HEK293T (cell line): Measurements from ENCODE around the gene FAM229B.

Source experiments
- ARNT ChIP-seq: fragments of 450-650 bp; IDR thresholded peaks from 2 replicates; pipeline ENCODE4 v1.6.1; 2017; ENCODE audit warnings: mild to moderate bottlenecking
- FOXK2 ChIP-seq: fragments of 450-650 bp; IDR thresholded peaks from 2 replicates; pipeline ENCODE4 v1.6.1; 2016; ENCODE audit warnings: mild to moderate bottlenecking
- L3MBTL2 ChIP-seq: fragments of 450-650 bp; conservative IDR thresholded peaks from 2 replicates; pipeline ENCODE4 v1.6.1; 2016; ENCODE audit warnings: mild to moderate bottlenecking
- PKNOX1 ChIP-seq: fragments of 450-650 bp; IDR thresholded peaks from 2 replicates; pipeline ENCODE4 v1.6.1; 2016
- SP1 ChIP-seq: fragments of 450-650 bp; IDR thresholded peaks from 2 replicates; pipeline ENCODE4 v1.6.1; 2017
- SUZ12 ChIP-seq: fragments of 450-650 bp; IDR thresholded peaks from 2 replicates; pipeline ENCODE4 v1.6.1; 2016; ENCODE audit warnings: mild to moderate bottlenecking

- no peak for TF ChIP-seq SUZ12
- TF ChIP-seq FOXK2 = no peak
- TF ChIP-seq PKNOX1 = no peak
- no peak for TF ChIP-seq L3MBTL2
- TF ChIP-seq SP1 = no peak
- no peak for TF ChIP-seq ARNT
Observed at GRCh38 chr6:112113918-112114317, 26.5 kb downstream of the FAM229B start.
